ENCODE results near the gene RASD1. TPM values are rescaled to one million over a fixed set of nuclear protein-coding genes. Genes with fewer than 3 reads are reported as not detected.

The RASD1 gene
- total RNA-seq, 3 donors from 2014 or later (not counting 1 experiment from before 2014, with no cell fraction given): 0.60 to 2.4 (median 1.2) TPM

DNA sequence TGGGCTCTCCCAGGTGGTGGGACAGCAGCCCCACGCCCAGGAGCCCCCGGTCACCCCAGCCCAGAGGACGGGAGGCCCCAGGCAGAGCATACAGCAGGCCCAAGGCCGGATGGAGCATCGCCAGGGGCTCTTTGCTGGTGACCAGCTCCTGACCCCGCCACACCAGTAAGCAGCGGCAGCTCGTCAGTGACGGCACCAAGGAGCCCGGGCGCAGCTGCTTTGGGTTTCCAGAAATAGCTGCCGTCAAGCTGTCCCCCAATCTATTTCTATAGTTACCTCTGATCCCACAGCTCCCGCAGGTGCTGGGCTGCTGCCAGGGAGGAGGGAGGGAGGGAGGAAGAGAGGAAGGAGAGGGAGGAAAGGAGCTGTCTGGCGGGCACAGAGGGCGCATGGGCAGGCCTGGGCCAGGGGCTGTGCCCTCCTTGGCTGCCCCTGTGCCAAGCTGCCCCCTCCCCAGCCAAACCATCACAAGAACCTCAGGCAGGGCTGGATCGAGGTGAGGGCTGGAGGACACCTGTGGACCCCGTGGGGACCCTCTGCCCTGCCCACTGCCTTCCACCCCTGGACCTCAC lies 10.8 kb upstream of the RASD1 start:
- H3K27me3 ChIP-seq (ENCODE audit: control insufficient read depth, insufficient read depth, low read length): no peaks in the 10 kb centered on the region
- Mint-ChIP-seq H3K9me3 (no peaks in the 10 kb centered on the region), H3K36me3 (no peaks in the 10 kb centered on the region), H3K4me1 (peaks cover 0 to 16% of the 10 kb centered on the region in 2 donors), H3K27ac (no peak overlapping the region), H3K4me3 (no peak overlapping the region), H3K27me3 (ENCODE audit: low read depth in 2 of 2) (peaks cover 0 to 2% of the 10 kb centered on the region in 2 donors)
- ATAC-seq: no peak
- DNase-seq: no peak
- H3K27ac ChIP-seq (ENCODE audit: low read length): no peak overlapping the region
- no peak overlapping the region for H3K4me3 ChIP-seq (ENCODE audit: low read length)
- no peaks in the 10 kb centered on the region for H3K4me1 ChIP-seq (ENCODE audit: control insufficient read depth, insufficient read depth, low read length)
- TF ChIP-seq, protein P1, sequence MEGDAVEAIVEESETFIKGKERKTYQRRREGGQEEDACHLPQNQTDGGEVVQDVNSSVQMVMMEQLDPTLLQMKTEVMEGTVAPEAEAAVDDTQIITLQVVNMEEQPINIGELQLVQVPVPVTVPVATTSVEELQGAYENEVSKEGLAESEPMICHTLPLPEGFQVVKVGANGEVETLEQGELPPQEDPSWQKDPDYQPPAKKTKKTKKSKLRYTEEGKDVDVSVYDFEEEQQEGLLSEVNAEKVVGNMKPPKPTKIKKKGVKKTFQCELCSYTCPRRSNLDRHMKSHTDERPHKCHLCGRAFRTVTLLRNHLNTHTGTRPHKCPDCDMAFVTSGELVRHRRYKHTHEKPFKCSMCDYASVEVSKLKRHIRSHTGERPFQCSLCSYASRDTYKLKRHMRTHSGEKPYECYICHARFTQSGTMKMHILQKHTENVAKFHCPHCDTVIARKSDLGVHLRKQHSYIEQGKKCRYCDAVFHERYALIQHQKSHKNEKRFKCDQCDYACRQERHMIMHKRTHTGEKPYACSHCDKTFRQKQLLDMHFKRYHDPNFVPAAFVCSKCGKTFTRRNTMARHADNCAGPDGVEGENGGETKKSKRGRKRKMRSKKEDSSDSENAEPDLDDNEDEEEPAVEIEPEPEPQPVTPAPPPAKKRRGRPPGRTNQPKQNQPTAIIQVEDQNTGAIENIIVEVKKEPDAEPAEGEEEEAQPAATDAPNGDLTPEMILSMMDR (IDR thresholded peaks at IDR 0.05): no peak
- no peaks in the 10 kb centered on the region for H3K9me3 ChIP-seq (ENCODE audit: control insufficient read depth, insufficient read depth, low read length)
- WGBS (ENCODE audit: insufficient coverage): 52% methylated on average over 13 of the region's 17 CpGs
- intact Hi-C loops (cut with micrococcal nuclease): no loop called here
- no peaks in the 10 kb centered on the region for H3K36me3 ChIP-seq (ENCODE audit: control insufficient read depth, insufficient read depth, low read length)

- H3K27me3 ChIP-seq (ENCODE audit: control insufficient read depth, insufficient read depth, low read length): no peaks in the 10 kb centered on the region
- Mint-ChIP-seq H3K4me1 (peaks cover 0 to 15% of the 10 kb centered on the region in 2 donors), H3K27ac (no peak overlapping the region), H3K4me3 (no peak overlapping the region), H3K36me3 (no peaks in the 10 kb centered on the region), H3K9me3 (no peaks in the 10 kb centered on the region), H3K27me3 (ENCODE audit: low read depth in 2 of 2) (peaks cover 0 to 3% of the 10 kb centered on the region in 2 donors)
- no peak overlapping the region for H3K4me3 ChIP-seq (ENCODE audit: low read length)
- H3K9me3 ChIP-seq (ENCODE audit: control insufficient read depth, insufficient read depth, low read length): no peaks in the 10 kb centered on the region
- 91% methylated on average over 22 of the region's 22 CpGs for WGBS (ENCODE audit: insufficient coverage)
- TF ChIP-seq, protein P1 (IDR thresholded peaks at IDR 0.05): no peak
- H3K4me1 ChIP-seq (ENCODE audit: control insufficient read depth, insufficient read depth, low read length): no peaks in the 10 kb centered on the region
- intact Hi-C loops (cut with micrococcal nuclease): no loop called here
- DNase-seq (no peak), ATAC-seq (no peak)
- H3K36me3 ChIP-seq (ENCODE audit: control insufficient read depth, insufficient read depth, low read length): no peaks in the 10 kb centered on the region
- H3K27ac ChIP-seq (ENCODE audit: low read length): no peak overlapping the region
Measured at GRCh38 chr17:17506181-17506741, 10.1 kb upstream of the RASD1 start.

GRCh38 chr17:17505610-17506171 lies 9.5 kb upstream of the RASD1 start:
- no peaks in the 10 kb centered on the region for H3K9me3 Mint-ChIP-seq
- H3K36me3 ChIP-seq (ENCODE audit: control insufficient read depth, insufficient read depth, low read length): no peaks in the 10 kb centered on the region
- peaks cover 0 to 9% of the 10 kb centered on the region in 2 donors for H3K4me1 Mint-ChIP-seq
- no peak overlapping the region for H3K4me3 ChIP-seq (ENCODE audit: low read length)
- no peak overlapping the region for H3K27ac ChIP-seq (ENCODE audit: low read length)
- H3K36me3 Mint-ChIP-seq: no peaks in the 10 kb centered on the region
- ATAC-seq (no peak), DNase-seq (no peak)
- H3K4me1 ChIP-seq (ENCODE audit: control insufficient read depth, insufficient read depth, low read length): no peaks in the 10 kb centered on the region
- no peak overlapping the region for H3K27ac Mint-ChIP-seq
- intact Hi-C loops (cut with micrococcal nuclease): no loop called here
- TF ChIP-seq, protein P1 (IDR thresholded peaks at IDR 0.05): no peak
- H3K9me3 ChIP-seq (ENCODE audit: control insufficient read depth, insufficient read depth, low read length): no peaks in the 10 kb centered on the region
- WGBS (ENCODE audit: insufficient coverage): 93% methylated on average over 22 of the region's 22 CpGs
- no peak overlapping the region for H3K4me3 Mint-ChIP-seq
- no peaks in the 10 kb centered on the region for H3K27me3 ChIP-seq (ENCODE audit: control insufficient read depth, insufficient read depth, low read length)
- peaks cover 0 to 3% of the 10 kb centered on the region in 2 donors for H3K27me3 Mint-ChIP-seq (ENCODE audit: low read depth in 2 of 2)

Data from natural killer cell (primary cell).